Breast epithelium (tissue), 4 donors: Measurements from ENCODE around the gene WDR86. TPM values are rescaled to one million over a fixed set of nuclear protein-coding genes. Genes with fewer than 3 reads are reported as not detected.
A peak's percentile ranks its signal among the peaks of the same experiment; 100 is the strongest.

Source experiments
- DNase-seq, 2 donors: peaks; one replicate each; pipeline ENCODE4 v3.0.0-alpha.2; 2019; ENCODE audit warnings: low spot score in 2 of 2
- H3K27ac ChIP-seq, 2 donors: fragments of 200-600 bp; sonication (generic) in 1 of 2; one replicate each; pipeline ENCODE4 v1.5.1; 2016 to 2019; ENCODE audit warnings: mild to moderate bottlenecking in 1 of 2
- H3K27me3 ChIP-seq, 2 donors: fragments of 200-600 bp; sonication (generic) in 1 of 2; one replicate each; pipeline versions ENCODE4 v1.5.1 to v1.6.0; 2017 to 2019; ENCODE audit warnings: control low read depth in 1 of 2, mild to moderate bottlenecking in 1 of 2
- H3K36me3 ChIP-seq: fragments of 200-600 bp; one replicate; pipeline ENCODE4 v1.5.1; 2019
- H3K4me1 ChIP-seq, 2 donors: fragments of 200-600 bp; sonication (generic); one replicate each; pipeline ENCODE4 v1.5.1; 2016 to 2019; ENCODE audit warnings: control low read depth in 1 of 2
- H3K4me3 ChIP-seq, 3 donors: fragments of 200-600 bp; sonication (generic); 1 replicate in 2 of 3; 2 replicates in 1 of 3; pipeline ENCODE4 v1.5.1; 2016 to 2019; ENCODE audit warnings: mild to moderate bottlenecking in 3 of 3, moderate library complexity in 2 of 3
- H3K9me3 ChIP-seq, 2 donors: fragments of 200-600 bp; sonication (generic) in 1 of 2; one replicate each; pipeline ENCODE4 v1.5.1; 2016 to 2019; ENCODE audit warnings: control low read depth in 1 of 2
- CTCF ChIP-seq, 3 donors: fragments of 450-650 bp; IDR thresholded peaks; one replicate each; pipeline ENCODE4 v1.5.1; 2016 to 2017; ENCODE audit warnings: antibody characterized with exemption in 3 of 3, mild to moderate bottlenecking in 3 of 3, moderate library complexity in 3 of 3
- POLR2A ChIP-seq: fragments of 450-650 bp; IDR thresholded peaks from one replicate; pipeline ENCODE4 v1.6.1; 2016; ENCODE audit warnings: antibody characterized with exemption, mild to moderate bottlenecking, moderate library complexity
- POLR2AphosphoS5 ChIP-seq, 3 donors: sonication (generic); formaldehyde crosslinking; IDR thresholded peaks; one replicate each; pipeline ENCODE4 v1.6.1; 2017; ENCODE audit warnings: antibody characterized with exemption in 3 of 3
- intact Hi-C: fragments of 100-400 bp; cut with DNase I; formaldehyde crosslinking; loops from one replicate; pipeline ENCODE4 v1.15.1; 2023; ENCODE audit warnings: low total_unique reads
- total RNA-seq, 3 donors: library from RNA; depleted of rRNA; stranded (reverse); fragments of >200 nt; gene quantifications; one replicate each; pipeline ENCODE4 v1.1.0, GENCODE V29; 2016

Gene WDR86
- total RNA-seq, 3 donors from 2014 or later = 15.5 to 61.5 (median 57.0) TPM

GRCh38 chr7:151436446-151437158, 26.8 kb upstream of the WDR86 start:
- Histone ChIP-seq H3K27me3 (no peaks in the 10 kb centered on the region), H3K4me1 (peaks cover 10 to 17% of the 10 kb centered on the region in 2 donors), H3K4me3 (no peak overlapping the region), H3K27ac (peak overlapping the region; percentile 78 to 88), H3K36me3 (no peaks in the 10 kb centered on the region), H3K9me3 (no peaks in the 10 kb centered on the region)
- intact Hi-C loops = no loop called here
- DNase-seq = peak in 1 of 2 donors; percentile 70
- TF ChIP-seq CTCF (IDR thresholded peaks at IDR 0.05) (no peak), POLR2A (no peak), POLR2AphosphoS5 (IDR thresholded peaks at IDR 0.05) (no peak)

- Histone ChIP-seq H3K27ac (peak overlapping the region; percentile 78 to 88), H3K27me3 (no peaks in the 10 kb centered on the region), H3K36me3 (no peaks in the 10 kb centered on the region), H3K9me3 (no peaks in the 10 kb centered on the region), H3K4me1 (peaks cover 10 to 14% of the 10 kb centered on the region in 2 donors), H3K4me3 (no peak overlapping the region)
- no peak for TF ChIP-seq POLR2A
- TF ChIP-seq POLR2AphosphoS5 (IDR thresholded peaks at IDR 0.05) = no peak
- TF ChIP-seq CTCF (IDR thresholded peaks at IDR 0.05) = no peak
- intact Hi-C loops = no loop called here
- no peak for DNase-seq
Observed at GRCh38 chr7:151435971-151436370, 26.1 kb upstream of the WDR86 start.

GRCh38 chr7:151435103-151435916, 25.5 kb upstream of the WDR86 start:
- Histone ChIP-seq H3K4me3 (no peak overlapping the region), H3K27me3 (no peaks in the 10 kb centered on the region), H3K36me3 (no peaks in the 10 kb centered on the region), H3K27ac (peak overlapping the region; percentile 78 to 88), H3K4me1 (peaks cover 4 to 10% of the 10 kb centered on the region in 2 donors), H3K9me3 (no peaks in the 10 kb centered on the region)
- no peak for DNase-seq
- intact Hi-C loops = no loop called here
- TF ChIP-seq POLR2A (no peak), POLR2AphosphoS5 (IDR thresholded peaks at IDR 0.05) (no peak), CTCF (IDR thresholded peaks at IDR 0.05) (no peak)

- DNase-seq = no peak
- Histone ChIP-seq H3K4me1 (peaks cover 4 to 10% of the 10 kb centered on the region in 2 donors), H3K27ac (peak overlapping the region; percentile 6 to 88), H3K36me3 (no peaks in the 10 kb centered on the region), H3K27me3 (no peaks in the 10 kb centered on the region), H3K4me3 (no peak overlapping the region), H3K9me3 (no peaks in the 10 kb centered on the region)
- intact Hi-C loops = no loop called here
- TF ChIP-seq POLR2A (no peak), POLR2AphosphoS5 (IDR thresholded peaks at IDR 0.05) (no peak), CTCF (IDR thresholded peaks at IDR 0.05) (no peak)
Observed at GRCh38 chr7:151434549-151434948, 24.7 kb upstream of the WDR86 start.
